ENCODE measurements around the gene MB.

Gene MB

DNA sequence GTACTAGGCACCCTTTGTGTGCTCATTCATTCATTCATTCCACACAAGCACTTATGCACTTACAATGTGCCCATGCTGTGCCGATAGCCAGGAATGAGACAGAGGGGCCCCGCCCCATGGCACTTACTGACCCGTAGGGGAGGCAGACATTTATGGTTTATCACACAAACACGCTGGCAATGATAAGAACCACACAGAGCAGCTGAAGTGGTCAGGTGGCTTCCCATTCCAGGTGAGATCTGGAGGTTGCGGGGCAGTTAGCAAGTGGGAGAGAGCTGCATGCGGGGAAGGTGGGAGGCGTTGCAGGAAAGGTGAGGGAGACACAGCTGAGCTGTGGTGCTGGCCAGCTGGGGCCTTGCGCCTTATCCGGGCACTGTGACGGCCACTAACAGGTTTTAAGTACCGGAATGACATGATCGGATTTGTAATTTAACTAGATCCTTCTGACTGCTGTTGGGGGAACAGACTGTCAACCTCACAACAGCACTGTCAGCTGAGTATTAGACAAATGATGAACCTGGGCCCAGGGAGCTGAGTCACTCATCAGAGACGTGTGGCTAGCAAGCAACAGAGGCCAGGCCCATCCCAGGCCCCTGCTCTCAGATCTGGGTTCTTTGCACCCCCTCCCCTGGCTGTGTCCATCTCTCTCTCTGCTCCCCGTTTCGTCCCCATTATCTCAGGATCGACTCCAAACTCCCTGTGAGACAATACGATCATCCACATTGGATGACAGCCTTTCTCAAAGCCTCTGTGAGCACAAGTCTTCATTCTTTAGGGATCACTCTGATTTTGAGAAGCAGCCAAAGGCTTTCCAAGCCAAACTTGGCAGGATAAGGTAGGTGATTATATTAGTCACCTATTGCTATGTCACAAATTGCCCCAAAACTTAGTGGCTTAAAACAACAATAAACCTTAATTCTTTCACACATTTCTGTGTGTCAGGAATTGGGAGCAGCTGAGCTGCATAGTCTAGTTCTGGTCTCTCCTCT is 48.1 kb downstream of the MB start:
- no peak for DNase-seq

- no peak for DNase-seq
Observed at GRCh38 chr22:35567351-35568141, 49.6 kb downstream of the MB start.

- DNase-seq, result no peak
Observed at GRCh38 chr22:35564975-35565867, 51.9 kb downstream of the MB start.

GRCh38 chr22:35563211-35563610 is 53.9 kb downstream of the MB start:
- DNase-seq, result no peak

GRCh38 chr22:35561796-35562526 is 55.2 kb downstream of the MB start:
- DNase-seq, result no peak

DNA sequence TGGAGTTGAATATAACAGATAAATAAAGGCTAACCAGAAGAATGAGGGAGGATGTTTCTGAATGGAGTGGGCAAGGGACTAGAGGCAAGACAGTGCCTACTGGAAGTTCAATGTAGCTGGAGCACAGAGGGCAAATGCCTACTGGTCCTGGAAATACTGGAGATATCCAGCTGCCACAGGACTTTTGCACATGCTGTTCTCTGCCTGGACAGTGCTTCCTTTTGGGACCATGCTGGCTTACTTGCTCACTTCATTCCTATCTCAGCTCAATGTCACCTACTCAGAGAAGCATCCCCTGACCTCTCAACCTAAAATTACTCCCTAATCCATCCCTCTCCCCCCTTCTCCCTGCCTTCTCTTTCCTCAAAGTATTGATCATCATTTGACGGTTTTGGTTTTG is 56.3 kb downstream of the MB start:
- no peak for DNase-seq

DNA sequence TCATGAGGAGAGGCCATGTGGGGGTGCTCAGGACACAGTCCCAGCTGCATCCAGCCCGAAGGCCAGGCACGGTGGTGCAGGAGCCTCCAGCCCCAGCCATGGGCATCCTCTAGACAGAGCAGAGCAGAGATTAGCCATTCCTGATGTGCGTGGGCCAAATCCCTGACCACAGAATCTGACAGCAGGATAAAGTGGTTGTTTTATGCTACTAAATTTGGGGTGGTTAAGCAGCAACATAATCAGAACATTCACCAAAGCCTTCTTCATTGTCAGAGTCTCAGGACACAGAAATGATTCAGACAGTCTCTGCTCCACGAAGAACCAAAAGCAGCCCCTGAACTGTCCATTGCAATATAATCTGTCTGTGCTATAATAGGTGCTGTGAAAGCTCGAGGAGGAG is 56.8 kb downstream of the MB start:
- no peak for DNase-seq

GRCh38 chr22:35559354-35560005 is 57.6 kb downstream of the MB start:
- no peak for DNase-seq

DNA sequence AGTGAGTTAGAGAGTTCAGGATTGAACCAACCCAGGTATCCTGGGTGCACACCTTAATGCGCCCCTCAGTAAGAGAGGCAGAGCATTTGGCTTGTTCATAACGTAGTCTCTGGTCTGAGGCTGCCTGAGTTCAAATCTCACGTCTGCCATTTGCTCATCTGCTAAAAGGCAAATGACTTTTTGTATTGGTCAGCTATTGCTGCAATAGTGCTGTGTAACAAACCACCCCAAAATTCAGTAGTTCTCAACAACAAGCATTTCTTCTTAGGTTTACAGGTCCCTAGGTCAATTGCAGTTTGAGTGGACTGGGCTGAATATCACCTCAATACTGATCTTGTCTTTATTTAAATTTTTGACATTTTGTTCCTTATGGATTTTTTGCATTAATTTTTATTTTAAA is 58.4 kb downstream of the MB start:
- DNase-seq, result no peak

DNA sequence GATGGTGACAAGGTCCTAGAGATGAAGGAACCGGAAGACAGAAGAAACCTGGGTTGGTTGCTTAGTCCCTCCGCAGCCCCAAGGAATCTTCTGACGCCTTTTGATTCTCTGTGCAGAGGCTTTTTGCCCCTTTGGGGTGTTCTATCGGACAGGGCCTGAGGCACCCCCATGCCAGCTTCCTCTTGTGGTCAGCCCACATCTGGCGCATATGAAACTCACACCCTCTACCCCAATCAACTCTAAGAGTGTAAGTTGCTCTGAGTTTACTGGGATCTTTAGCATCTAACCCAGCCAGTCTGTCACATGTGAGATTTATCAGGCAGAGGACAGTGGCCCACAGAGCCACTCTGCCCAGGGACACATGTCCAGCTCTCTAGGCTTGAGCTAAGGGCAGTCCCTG is 59.1 kb downstream of the MB start:
- DNase-seq, result no peak
